Urinary bladder (tissue), 4 donors: ENCODE results near the gene TPO. TPM values are rescaled to one million over a fixed set of nuclear protein-coding genes. Genes with fewer than 3 reads are reported as not detected.
"Not testable (repeated sequence)": the region's sequence is repeated elsewhere in the genome, so short reads cannot be mapped to it uniquely, and the experiment has no call there.

Experiments used
- DNase-seq: peaks from one replicate; pipeline ENCODE4 v3.0.0-alpha.2; 2015; ENCODE audit errors: extremely low spot score
- H3K27ac ChIP-seq: one replicate; pipeline ENCODE4 v1.5.1; 2013; ENCODE audit warnings: low read depth, mild to moderate bottlenecking, moderate library complexity
- H3K36me3 ChIP-seq: one replicate; pipeline ENCODE4 v1.6.1; 2013; ENCODE audit warnings: mild to moderate bottlenecking, moderate library complexity; ENCODE audit not compliant: insufficient read depth
- H3K4me1 ChIP-seq: one replicate; pipeline ENCODE4 v1.6.1; 2013; ENCODE audit warnings: mild to moderate bottlenecking, moderate library complexity; ENCODE audit not compliant: insufficient read depth
- H3K4me3 ChIP-seq: one replicate; pipeline ENCODE4 v1.5.1; 2013; ENCODE audit warnings: low read depth, low read length
- WGBS: extraction: QIAGEN DNeasy Blood & Tissue Kit; methylation state at CpG from one replicate; pipeline ENCODE4 v1.1.7; 2013; 5-methylcytosine and 5-hydroxymethylcytosine counted together
- polyA plus RNA-seq: library from polyadenylated mRNA; stranded (reverse); fragments of 200-250 nt; gene quantifications from one replicate; pipeline ENCODE4 v1.2.3, GENCODE V29; 2013
- total RNA-seq: library from RNA; depleted of rRNA; stranded (reverse); fragments of >200 nt; gene quantifications from one replicate; pipeline ENCODE4 v1.2.3, GENCODE V29; 2014
- donor health status: healthy with polysubstance abuse.
- donor health status: healthy.

The TPO gene
- total and polyA plus RNA-seq, 2 donors, result 0.74 to 5.4 TPM

DNA sequence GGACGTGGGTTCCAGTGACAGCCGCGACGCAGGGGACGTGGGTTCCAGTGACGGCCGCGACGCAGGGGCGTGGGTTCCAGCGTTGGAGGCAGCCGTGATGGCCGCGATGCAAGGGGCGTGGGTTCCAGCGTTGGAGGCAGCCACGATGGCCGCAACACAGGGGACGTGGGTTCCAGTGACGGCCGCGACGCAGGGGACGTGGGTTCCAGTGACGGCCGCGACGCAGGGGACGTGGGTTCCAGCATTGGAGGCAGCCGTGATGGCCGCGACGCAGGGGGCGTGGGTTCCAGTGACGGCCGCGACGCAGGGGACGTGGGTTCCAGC lies 155.0 kb downstream of the TPO start:
- H3K27ac ChIP-seq, H3K36me3 ChIP-seq, H3K4me3 ChIP-seq, H3K4me1 ChIP-seq, DNase-seq: not testable (repeated sequence)
- WGBS, result 94% methylated on average over 39 of the region's 39 CpGs

DNA sequence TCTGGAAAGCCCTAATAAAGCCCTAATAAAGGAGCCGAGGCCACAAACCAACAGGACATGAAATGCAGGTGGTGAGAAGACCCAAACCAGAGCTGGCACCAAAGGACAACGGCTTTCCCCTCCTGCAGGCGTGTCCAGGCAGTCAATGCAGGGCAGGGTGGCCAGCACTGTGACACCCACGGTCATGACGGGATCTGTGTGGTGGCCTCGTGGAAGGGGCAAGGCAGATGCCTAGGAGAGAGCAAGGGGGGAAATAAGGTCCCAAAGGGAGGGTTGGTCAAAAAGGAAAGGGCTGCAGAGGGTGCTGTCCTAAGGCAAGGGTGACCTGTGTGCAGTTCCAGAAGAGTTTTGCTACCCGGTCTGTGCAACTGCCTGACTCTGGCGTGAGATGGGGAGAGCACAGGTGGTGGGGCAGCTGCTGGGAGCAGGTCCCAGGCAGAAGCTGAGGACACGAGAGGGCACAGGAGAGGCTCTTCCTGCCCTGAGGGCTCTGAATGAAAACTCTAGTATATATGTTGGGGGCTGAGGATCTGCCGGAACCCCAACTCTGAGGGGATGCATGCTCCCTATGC lies 156.7 kb downstream of the TPO start:
- Histone ChIP-seq H3K4me3 (no peak overlapping the region), H3K36me3 (no peaks in the 10 kb centered on the region), H3K27ac (no peak overlapping the region), H3K4me1 (no peaks in the 10 kb centered on the region)
- 81% methylated on average over 10 of the region's 10 CpGs for WGBS
- no peak for DNase-seq

DNA sequence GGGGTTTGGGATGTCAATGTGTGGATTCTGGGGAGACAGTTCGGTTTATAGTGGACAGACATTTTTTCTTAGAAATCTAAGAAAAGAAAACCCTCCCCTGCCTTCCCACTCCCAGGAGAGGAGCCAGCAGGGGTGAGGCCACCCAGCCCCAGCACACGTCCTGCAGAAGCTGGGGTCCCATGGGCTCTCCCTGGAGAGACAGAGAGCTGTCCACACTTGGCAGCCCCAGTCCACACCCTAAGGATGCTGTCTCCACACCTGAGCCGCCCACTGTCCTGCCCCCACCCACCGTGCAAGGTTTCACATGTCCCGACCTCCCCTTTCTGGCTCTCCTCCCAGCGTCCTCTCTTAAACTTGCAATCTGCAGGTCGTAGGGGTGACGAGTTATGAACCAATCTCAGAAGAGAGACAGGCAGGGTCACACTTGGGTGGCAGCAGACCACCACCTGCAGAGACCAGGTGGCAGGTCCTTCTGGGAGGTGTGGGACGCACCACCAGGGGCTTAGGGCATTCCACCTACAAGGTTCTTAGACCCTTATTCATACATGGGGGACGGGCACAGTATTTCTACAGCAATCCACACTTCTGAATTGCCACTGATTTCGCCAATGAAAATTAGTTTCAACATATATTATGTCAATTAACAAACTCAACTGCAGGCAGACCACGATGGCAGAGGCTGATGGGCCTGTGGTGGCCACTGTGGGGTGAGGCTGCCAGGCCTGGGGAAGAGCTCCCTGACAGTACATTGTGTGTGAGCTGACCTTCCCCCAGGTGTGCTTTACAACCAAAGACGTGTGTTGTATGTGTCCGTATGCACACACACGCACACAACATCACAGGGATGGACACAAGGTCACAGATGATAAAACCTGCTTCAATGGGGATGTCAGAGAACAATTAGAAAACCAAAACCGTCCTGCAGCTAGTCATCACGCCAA lies 158.5 kb downstream of the TPO start:
- H3K27ac ChIP-seq, result no peak overlapping the region
- H3K4me3 ChIP-seq, result no peak overlapping the region
- 84% methylated on average over 17 of the region's 17 CpGs for WGBS
- no peaks in the 10 kb centered on the region for H3K4me1 ChIP-seq
- DNase-seq, result no peak
- H3K36me3 ChIP-seq, result no peaks in the 10 kb centered on the region

DNA sequence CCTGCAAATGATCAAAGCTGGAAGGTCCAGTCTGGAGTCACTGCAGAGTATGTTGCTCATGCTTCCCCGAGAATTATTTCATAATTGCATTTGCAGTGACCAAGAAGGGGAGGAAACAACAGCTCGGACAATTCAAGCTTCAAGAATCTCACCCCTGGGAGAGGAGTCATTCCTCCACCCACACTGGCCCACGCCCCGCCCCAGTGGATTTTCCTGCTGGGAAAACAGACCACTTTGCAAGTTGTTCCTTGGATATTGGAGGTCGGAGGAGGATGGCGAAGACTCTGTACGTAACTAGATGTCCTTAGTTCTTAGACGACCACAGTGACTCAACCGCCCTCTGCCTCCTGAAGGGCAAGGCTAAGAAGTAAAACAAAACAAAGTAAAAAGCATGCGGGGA lies 159.4 kb downstream of the TPO start:
- WGBS, result 68% methylated on average over 10 of the region's 10 CpGs
- no peaks in the 10 kb centered on the region for H3K4me1 ChIP-seq
- H3K27ac ChIP-seq, result no peak overlapping the region
- no peaks in the 10 kb centered on the region for H3K36me3 ChIP-seq
- no peak for DNase-seq
- H3K4me3 ChIP-seq, result no peak overlapping the region

DNA sequence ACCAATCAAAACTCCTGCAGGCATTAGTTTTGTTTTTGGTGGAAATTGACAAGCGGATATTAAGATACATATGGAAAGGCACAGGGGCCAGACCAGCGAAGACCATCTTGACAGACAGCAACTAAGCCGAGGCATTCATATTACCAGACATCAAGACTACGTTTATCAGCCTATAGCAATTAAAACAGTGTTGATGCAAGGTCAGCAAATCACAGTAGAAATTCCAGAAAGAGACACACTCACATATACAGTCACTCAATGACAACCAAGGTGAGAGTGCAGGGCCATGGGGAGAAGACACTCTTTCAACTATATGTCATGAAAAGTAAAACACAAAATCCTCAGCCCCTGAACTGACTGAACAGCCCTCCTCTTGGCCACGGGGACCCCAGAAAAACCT lies 164.6 kb downstream of the TPO start:
- no peak for DNase-seq
- no peaks in the 10 kb centered on the region for H3K4me1 ChIP-seq

DNA sequence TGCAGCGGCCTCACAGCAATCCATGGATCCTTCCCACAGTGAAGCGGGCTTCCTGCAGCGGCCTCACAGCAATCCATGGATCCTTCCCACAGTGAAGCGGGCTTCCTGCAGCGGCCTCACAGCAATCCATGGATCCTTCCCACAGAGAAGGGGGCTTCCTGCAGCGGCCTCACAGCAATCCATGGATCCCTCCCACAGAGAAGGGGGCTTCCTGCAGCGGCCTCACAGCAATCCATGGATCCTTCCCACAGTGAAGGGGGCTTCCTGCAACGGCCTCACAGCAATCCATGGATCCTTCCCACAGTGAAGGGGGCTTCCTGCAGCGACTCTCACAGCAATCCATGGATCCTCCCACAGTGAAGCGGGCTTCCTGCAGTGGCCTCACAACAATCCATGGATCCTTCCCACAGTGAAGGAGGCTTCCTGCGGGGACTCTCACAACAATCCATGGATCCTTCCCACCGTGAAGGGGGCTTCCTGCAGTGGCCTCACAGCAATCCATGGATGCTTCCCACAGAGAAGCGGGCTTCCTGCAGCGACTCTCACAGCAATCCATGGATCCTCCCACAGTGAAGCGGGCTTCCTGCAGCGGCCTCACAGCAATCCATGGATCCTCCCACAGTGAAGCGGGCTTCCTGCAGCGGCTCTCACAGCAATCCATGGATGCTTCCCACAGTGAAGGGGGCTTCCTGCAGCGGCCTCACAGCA lies 168.1 kb downstream of the TPO start:
- H3K4me1 ChIP-seq, DNase-seq, H3K27ac ChIP-seq, H3K36me3 ChIP-seq, H3K4me3 ChIP-seq: not testable (repeated sequence)
- 91% methylated on average over 19 of the region's 19 CpGs for WGBS

More for the DNA sequence above, 164.6 kb downstream of the TPO start:
- WGBS, result 83% methylated on average over 5 of the region's 5 CpGs
- Histone ChIP-seq H3K4me3 (no peak overlapping the region), H3K27ac (no peak overlapping the region), H3K36me3 (no peaks in the 10 kb centered on the region)

DNA sequence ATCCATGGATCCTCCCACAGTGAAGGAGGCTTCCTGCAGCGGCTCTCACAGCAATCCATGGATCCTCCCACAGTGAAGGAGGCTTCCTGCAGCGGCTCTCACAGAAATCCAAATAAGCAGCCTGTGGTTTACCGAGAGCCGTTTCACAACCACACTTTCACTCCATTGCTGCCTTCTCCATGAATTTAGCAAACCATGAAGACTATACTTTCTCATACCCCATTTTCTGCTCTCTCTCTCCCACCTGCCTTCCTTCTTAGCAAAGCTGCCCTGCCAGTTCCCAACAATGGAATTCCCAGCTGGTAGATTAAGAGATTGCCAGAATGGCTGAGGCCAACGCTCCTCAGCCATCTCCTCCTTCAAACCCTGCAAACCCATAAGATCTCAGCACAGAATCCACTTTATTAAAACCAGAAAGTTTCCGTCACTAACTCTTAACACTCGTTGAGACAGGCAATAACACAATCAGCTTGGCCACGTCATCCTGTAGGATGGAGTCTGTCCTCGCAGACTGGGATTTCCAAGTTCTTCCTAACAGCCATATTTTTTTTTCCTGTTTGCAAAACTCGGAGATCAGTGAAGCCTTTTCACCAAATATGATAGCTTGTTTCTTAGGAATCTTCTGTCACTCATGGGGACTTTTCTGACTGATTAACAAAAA lies 168.8 kb downstream of the TPO start:
- Histone ChIP-seq H3K4me1 (no peaks in the 10 kb centered on the region), H3K27ac (no peak overlapping the region), H3K4me3 (no peak overlapping the region), H3K36me3 (no peaks in the 10 kb centered on the region)
- WGBS, result 77% methylated on average over 10 of the region's 10 CpGs
- no peak for DNase-seq

DNA sequence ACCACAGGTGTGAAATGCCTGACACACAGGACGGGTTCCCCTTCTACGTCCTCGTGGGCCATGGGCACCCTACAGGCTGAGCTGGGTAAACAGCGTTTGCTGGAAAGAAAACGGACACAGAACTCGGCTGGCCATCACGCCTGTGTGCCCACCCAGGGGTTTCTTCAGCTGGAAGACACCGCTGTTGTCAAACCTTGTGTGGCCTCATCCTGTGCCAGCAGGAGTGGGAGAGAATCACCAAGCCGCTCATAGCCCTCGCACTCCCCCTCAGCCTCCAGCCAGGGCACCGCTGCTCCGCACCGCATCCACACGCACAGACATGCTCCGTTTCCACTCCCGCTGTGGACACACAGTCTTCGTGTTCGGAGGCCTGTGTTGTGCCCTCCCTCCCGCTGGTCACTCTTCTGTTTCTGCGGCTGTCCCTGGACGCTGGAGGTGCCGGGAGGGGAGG lies 169.7 kb downstream of the TPO start:
- H3K27ac ChIP-seq, result no peak overlapping the region
- no peaks in the 10 kb centered on the region for H3K36me3 ChIP-seq
- WGBS, result 86% methylated on average over 22 of the region's 22 CpGs
- H3K4me3 ChIP-seq, result no peak overlapping the region
- DNase-seq, result no peak
- no peaks in the 10 kb centered on the region for H3K4me1 ChIP-seq

DNA sequence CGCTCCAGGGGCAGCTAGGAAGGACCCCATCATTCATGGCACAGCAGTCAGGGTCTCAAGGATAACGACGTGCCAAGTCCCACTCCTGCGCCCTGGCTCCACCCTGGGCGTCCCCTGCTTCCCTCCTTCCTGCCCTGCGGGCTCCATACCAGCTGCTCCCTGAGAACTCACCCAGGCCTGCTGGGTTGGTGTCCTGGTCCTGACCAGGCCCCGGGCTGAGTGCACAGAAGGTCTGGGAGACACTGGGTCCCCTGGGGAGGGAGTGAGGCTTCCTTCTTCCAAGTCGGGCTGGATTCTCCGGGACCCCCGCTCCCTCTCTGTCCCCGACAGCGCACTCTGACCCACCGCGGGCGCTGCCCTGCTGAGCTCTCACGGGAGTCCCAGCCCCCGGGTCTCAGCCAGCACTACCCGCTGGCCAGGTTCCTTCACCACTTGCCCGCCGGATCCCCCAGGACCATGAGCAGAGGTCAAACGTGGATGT lies 170.8 kb downstream of the TPO start:
- Histone ChIP-seq H3K27ac (no peak overlapping the region), H3K4me1 (no peaks in the 10 kb centered on the region), H3K4me3 (no peak overlapping the region), H3K36me3 (no peaks in the 10 kb centered on the region)
- no peak for DNase-seq
- WGBS, result 94% methylated on average over 21 of the region's 21 CpGs

DNA sequence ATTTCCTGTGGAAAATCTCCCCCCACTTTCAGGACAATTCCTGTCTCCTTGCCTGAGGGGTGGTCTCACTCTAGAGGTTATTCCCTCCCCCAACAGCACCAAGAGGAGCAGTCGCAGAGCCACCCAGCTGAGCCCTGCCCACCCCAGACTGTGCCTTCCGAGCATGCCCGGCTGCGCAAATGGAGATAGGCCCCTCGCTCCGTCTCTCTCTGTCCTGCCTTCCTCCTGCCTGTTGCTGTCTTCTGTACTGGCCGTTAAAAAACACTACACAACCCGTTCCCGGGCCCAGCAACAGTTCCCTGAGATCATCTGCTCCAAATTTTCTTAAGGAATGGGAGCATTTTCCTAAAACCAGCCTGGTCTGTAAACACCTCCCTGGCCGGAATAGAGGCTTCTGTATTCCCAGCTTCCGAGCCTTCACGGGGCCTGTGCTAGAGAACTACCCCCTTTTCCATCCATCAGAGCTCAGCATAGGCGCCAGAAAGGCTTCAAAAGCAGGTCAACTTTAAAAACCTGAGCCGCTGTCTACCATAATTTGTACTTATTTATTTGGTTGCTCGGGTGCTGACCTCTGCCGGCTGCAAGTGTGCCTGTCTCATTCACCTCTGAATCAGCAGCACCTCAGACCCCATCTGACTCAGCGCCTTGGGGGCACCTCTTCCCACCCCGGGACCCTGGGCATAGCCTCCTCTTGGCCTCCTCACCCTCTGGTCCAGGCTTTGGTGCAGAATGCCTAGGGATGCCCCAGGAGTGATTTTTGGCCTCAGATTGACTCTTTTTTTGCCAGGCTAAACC lies 171.6 kb downstream of the TPO start:
- 91% methylated on average over 18 of the region's 18 CpGs for WGBS
- no peak overlapping the region for H3K27ac ChIP-seq
- no peaks in the 10 kb centered on the region for H3K36me3 ChIP-seq
- H3K4me3 ChIP-seq, result no peak overlapping the region
- H3K4me1 ChIP-seq, result no peaks in the 10 kb centered on the region
- no peak for DNase-seq

DNA sequence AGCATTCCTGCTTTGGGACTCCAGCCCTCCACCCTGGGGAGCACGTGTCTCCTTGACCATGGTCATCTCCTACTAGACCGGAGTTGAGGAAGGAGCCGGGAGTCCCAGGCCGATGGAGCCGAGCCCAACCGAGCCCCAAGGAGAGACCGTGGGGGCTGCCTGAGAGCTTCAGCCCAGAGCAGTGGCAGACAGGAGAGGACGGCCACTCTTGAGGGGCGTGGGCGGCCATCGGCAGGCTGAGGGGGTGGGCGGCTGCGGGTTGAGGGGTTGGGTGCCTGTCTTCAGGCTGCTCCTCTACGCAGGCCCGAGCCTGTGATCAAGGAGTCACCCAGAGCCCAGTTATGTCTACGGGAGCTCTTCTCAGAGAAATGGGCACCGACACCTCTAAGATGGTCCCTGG lies 172.4 kb downstream of the TPO start:
- Histone ChIP-seq H3K36me3 (no peaks in the 10 kb centered on the region), H3K27ac (no peak overlapping the region), H3K4me3 (no peak overlapping the region), H3K4me1 (no peaks in the 10 kb centered on the region)
- DNase-seq, result no peak
- WGBS, result 93% methylated on average over 17 of the region's 17 CpGs

DNA sequence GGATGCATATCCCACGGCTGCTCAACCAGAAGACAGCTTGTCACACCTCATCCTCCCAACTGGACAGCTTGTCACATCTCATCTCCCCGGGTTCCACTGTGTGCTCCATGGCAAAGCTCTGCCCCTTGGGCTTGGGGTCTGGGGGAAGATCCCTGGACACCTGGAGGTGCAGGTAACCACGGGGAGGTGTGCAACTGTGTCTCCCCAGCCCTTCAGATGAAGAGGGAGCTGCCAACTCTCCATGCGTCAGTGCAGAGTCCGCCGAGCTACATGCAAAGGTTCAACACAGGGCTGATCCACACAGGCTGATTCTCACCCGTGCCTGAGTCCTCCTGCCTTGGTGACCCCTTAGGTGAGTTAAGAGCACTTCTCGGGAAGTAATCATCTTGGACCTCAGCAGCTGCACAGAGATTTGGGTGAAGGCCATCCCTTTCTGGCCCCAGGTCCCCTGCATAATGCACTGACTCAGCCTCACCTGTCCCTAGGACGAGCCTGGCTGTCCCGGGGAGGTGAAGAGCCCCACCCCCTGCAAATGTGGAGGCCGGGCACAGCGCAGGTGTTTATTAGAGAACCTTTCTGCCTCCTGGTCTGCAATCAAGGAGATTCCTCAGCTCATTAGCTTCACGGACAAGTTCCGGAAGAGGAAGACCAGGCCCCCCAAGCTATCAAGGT lies 173.1 kb downstream of the TPO start:
- H3K36me3 ChIP-seq, result no peaks in the 10 kb centered on the region
- no peak overlapping the region for H3K4me3 ChIP-seq
- DNase-seq, result no peak
- no peaks in the 10 kb centered on the region for H3K4me1 ChIP-seq
- 90% methylated on average over 14 of the region's 14 CpGs for WGBS
- no peak overlapping the region for H3K27ac ChIP-seq
